ENCODE data around the gene PSMD8.
"Not testable (repeated sequence)": the region's sequence is repeated elsewhere in the genome, so short reads cannot be mapped to it uniquely, and the experiment has no call there.

PSMD8 gene

DNA sequence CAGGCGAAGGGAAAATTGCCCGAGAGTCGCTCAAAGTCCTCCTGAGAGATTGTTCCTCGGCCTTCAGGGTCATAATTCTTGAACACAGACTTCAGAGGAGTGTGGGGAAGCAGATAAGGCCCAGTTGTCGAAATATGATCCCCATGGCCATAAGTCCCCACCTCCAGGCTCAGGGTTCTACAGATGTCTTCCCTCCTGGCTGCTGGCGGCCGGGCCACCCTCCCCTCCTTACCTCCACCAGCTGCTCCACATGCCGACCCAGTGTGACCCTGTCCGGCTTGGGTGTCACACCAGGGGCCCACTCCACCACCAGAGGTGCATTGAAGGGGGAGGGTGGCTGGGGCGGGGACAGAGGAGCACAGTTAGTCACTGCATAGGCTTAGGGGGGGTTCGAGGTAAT, 38.6 kb downstream of the PSMD8 start:
- DNase-seq = no peak

DNA sequence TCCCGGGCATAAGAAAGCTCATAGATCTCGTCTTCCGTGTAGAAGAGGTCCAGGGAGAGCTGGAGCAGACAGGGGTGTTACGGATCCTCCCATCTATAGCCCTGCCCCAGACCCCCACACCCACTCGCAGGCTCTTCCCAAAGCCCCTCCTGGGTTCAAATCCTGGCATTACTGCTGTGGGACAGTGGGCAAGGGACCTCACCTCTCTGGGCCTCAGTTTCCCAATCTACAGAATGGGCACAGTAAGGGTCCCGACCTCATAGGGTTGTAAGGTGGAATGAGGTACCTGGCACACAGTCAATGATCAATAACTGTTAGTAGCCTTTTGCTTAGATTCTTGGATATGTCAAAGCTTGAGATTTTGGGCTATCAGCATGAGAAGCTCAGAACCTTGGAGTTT, 39.0 kb downstream of the PSMD8 start:
- no peak for DNase-seq

DNA sequence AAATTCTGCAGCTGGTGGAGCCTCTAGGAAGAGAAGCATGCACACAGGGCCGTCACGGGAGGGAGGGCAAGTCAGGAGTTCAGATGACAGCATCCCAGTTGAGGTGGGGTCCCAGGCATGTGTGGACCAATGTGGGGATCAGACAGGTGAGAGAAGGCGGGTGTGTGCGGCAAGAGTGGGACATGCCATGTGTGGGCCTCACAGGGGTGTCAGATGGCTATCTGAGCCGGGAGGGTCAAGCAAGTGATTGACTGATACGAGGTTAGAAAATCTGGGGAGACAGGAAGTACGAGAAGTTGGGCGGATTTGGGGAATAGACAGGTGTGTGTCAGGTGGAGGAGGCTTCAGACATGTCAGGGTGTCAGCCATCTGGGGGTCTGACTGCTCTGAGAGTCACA, 42.8 kb downstream of the PSMD8 start:
- no peak for DNase-seq

DNA sequence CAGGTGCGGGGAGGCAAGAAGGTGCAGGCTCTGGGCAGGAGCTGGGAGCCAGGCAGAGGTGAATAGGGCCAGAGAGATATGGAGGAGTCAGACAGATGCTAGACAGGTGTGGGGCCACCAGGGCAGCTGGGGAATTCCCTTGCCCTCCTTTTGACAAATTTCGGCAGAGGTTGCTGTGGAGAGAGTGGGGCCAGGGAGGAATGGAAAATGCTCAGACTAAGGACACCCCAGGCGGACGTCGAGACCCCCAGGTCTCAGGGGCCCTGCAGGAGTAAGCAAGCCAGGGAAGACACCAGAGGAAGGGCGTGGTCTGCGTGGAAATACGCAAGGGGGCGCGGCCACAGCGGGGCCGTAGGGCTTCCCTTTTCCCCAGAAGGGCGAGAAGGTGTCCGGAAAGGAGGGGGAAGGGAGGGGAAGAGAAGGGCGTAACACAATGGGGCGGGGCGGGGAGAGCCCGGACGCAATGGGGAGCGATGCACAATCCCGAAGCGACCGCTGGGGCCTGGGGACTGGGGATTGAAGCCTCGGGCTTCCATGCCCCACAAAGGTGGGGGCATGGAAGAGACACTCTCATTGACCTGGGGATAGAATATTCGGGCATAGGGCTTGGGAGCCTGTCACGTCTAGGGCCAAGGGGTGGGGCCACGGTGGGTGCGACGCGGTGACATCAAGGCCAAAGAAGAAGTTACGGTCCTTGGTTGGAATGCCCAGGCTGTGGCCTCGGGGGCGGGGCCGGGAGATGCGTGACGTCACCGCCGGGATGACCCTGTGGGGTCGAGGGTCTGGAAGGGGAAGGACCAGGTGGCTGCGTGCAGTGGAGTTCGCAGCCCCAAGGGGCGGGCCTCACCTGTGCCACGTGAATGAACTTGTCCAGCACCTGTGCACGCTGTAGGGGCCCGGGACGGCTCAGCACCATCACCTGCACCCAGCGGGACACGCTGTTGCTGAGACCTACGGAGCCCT, 43.5 kb downstream of the PSMD8 start:
- DNase-seq = peak; percentile 60

DNA sequence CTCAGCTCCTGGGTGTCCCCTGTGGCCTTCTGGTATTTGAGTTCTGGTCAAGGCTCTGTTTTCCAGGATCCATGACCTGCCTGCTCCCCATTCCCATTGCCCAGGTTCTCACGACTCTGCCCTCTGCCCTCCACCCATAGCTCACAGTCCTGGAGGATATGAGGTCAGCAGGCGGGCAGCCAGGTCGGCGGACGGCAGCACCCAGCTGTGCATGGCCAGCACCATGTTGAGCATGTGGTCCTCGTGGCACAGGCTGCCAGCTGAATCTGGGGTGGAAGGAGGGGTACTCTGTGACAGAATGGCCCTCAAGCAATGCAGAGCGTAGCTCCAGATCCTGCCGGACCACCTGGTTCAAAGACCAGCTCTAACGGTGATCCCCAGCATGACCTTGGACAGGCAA, 46.6 kb downstream of the PSMD8 start:
- no peak for DNase-seq

DNA sequence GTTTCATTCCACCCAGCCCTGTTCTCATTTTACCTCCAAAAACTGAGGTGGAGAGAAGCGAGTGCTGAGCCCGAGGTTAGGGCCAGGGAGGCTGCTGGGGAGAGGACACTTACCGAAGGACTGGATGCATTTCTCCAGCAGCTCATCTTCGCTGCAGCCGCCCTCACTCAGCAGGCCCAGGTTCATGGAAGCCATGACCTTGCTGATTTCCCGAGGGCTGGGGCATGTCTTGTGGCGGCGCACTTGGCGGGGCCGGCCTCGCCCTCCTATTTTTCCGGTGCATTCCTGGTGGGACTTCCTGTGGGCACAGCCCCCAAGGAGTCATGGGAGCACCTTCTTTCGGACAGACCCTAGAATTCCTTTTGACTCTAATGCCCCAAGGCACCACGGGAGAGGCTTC, 47.5 kb downstream of the PSMD8 start:
- no peak for DNase-seq

DNA sequence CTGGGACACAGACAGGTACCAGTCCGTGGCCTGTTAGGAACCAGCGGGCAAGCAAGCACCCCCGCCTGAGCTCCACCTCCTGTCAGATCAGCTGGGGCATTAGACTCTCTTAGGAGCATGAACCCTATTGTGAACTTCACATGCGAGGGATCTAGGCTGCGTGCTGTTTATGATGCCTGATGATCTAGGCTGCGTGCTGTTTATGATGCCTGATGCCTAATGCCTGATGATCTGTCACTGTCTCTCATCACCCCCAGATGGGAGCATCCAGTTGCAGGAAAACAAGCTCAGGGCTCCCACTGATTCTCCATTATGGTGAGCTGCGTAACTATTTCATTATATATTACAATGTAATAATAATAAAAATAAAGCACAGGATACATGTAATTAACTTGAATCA, 48.1 kb downstream of the PSMD8 start:
- DNase-seq = no peak

DNA sequence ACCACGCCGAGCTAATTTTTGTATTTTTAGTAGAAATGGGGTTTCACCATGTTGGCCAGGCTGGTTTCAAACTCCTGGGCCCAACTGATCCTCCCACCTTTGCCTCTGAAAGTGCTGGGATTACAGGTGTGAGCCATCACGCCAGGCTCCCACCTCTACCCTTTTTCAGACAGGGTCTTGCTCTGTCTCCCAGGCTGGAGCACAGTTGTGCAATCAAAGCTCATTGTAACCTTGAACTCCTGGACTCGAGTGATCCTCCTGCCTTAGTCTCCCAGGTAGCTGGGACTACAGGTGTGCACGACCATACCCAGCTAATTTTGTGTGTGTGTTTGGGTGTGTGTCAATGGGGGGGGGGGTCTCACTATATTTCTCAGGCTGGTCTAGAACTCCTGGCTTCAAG, 49.9 kb downstream of the PSMD8 start:
- DNase-seq = no peak

DNA sequence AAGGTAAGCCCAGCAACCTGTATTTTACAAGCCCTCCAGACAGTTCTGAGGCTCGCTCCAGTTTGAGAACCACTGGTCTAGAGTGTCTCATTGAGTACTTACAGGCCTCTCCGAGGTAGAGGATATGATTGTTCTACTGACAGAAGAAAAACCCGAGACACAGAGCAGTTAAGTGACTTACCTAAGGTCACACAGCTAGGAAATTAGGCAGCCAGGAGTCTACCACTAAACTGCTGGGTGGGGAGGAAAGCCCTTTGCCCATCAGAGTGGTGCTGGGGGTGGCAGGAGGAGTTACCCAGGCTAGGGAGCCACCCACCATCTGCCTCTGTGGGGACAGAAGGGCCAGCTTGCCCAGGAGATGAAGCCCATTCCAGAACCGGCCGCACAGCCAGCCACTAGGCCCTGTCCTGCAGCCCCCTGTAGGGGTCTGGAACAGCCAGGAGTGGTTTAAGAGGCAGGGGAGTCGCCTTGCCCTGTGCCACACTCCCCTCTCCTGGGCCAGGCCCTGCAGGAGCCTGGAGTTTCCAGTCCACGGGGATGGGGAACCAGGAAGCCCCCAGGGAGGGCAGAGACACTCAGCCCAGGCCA, 50.9 kb downstream of the PSMD8 start:
- DNase-seq = no peak

DNA sequence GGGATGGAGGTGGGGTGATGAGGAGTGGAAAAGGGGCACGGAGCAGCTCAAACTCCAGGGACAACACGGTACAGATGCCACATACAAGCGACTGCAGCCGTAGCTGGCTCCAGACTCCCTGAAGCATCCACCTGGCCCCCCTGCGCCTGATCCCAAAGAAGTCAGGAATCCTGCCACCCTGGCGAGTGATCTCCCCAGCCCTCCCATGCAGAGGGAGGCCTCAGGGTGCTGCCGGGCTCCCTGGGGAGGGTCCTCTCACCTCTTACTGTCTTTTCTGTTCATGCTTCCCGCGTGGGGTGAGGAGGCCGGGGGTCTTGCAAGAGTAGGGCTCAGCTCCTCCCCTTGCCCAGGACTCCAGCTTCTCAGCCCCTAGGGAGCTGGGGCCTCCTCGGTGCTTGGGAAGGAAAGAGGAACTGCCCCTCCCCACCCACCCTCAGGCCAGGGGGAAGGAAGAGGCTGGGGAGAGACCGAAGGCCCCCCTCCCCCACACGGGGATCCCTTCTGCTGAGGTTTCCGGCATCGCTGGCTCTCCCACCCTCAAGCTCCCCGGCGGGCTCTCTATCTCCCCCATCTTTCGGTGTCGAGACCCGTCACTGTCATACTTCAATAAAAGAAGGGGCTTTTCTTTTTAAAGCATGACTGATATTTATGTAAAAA, 51.6 kb downstream of the PSMD8 start, which contains the start of gene RASGRP4:
Gene RASGRP4 (minus strand): TSS at position 410 of the 657 bp plus-strand sequence. CDS start 128 bp downstream, at position 282.
- no peak for DNase-seq

DNA sequence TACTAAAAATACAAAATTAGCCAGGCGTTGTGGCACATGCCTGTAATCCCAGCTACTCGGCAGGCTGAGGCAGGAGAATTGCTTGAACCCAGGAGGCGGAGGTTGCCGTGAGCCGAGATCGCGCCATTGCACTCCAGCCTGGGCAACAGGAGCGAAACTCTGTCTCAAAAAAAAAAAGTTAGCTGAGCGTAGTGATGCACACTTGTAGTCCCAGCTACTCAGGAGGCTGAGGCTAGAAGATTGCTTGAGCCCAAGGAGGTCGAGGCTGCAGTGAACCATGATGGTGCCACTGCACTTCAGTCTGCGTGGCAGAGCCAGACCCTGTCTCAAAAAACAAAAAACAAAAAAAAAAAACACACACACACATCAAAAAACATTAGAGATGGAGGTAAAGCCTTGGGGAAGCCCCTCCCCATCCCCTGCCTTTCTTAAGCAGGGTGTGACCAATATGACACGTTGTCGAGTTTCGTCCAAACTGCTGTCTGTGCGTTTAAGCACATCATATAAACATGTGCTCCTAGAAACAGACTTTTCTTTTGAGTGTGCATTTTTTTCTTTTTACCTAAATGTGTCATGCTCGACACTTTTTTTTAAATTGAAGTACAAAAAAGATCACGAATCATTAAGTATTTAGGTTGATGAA, 52.8 kb downstream of the PSMD8 start:
- DNase-seq = not testable (repeated sequence)

DNA sequence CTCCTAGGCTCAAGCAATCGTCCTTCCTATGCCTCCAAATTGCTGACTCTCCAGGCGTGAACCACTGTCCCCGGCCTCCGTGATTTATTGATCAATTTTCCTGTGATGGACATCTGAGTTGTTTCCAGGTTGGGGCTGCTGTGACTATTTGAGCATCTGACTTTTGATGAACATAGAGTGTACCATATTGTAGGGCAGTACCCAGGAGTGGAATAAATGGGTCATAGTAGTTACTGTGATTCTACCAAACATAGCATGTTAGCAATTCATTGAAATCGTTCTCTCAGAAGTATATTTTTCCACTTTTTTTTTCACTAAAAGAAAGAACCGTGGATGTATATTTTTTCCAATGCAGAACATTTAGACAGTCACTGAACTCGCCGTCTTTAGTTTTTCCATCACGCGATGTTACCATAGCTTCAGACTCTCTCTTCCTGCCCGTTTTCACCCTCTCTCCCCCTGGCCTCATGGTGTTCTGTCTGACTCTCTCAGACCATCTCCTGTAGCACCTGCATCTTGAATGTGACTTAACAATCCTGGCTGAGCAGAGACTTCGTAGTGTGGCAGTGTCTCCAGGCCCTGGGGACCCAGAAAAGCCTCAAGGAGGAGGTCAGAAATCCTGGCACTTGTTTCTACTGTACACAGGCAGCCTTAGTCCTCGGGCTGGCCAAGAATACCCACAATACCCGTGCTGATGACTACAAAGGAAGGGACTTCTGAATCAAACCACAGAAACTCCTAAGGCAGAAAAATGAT, 54.9 kb downstream of the PSMD8 start:
- DNase-seq = no peak

DNA sequence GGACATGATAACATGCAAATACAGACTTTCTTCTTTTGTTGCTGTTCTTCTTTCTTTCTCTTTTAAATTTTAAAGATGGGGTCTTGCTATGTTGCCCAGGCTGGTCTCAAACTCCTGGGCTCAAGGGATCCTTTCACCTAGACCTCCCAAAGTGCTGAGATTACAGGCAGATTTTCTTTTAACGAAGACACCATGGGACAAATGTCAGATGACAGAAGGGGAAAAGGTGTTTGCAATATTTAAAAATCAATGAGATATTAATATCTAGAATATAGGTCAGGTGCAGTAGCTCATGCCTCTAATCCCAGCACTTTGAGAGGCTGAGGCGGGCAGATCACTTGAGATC, 55.4 kb downstream of the PSMD8 start:
- no peak for DNase-seq

DNA sequence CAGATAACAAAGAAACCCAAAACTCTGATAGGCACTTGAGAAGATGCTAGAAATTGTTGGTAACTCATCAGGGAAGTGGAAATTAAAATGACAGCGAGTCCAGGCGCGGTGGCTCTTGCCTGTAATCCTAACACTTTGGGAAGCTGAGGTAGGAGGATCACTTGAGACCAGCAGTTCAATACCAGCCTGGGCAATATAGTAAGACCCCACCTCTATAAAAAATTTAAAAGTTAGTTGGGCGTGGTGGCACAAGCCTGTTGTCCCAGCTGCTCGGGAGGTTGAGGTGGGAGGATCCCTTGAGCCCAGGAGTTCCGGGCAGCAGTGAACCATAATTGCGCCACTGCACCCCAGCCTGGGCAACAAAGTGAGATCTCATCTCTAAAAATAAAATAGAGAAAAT, 56.6 kb downstream of the PSMD8 start:
- no peak for DNase-seq

DNA sequence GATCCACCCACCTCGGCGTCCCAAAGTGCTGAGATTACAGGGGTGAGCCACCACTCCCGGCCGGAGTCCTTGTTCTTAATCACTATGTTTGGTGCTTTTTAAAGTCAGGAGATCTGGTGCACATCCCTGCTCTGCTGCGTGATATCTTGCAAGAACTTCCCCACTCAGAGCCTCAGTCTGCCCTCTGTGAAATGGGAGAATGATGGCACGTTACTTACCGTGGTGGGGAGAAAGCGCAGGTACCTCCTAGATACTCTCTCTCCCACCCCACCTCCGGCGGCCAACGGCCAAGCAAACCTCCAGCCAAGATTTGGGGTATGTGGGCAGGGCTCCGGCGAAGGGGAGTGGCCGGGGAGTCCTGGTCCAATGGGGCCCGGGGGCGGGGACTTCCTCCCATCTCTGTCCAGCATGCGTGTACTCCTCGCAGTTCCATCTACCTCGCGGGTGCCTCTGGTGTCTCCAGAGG, 58.9 kb downstream of the PSMD8 start, which contains the start of gene RYR1:
Gene RYR1 (plus strand): TSS at position 424 of the 466 bp plus-strand sequence. CDS start 139 bp downstream, outside the sequence.
- peak; percentile 31 for DNase-seq
